GM18502 (cell line): ENCODE data around the gene PABPN1L.
"Not testable (repeated sequence)": the region's sequence is repeated elsewhere in the genome, so short reads cannot be mapped to it uniquely, and the experiment has no call there.

ENCODE experiments used
- ATAC-seq: cut with Tn5 transposase; IDR thresholded peaks from one replicate; pipeline ENCODE4 v1.9.1; 2021; ENCODE audit warnings: mild to moderate bottlenecking; ENCODE audit not compliant: unreplicated experiment, poor library complexity

PABPN1L gene

GRCh38 chr16:88835383-88835782 lies 31.1 kb downstream of the PABPN1L start:
- ATAC-seq = no peak

- no peak for ATAC-seq
Measured at GRCh38 chr16:88834670-88835069, 31.8 kb downstream of the PABPN1L start.

GRCh38 chr16:88833086-88833485 lies 33.4 kb downstream of the PABPN1L start:
- no peak for ATAC-seq

- ATAC-seq = no peak
Measured at GRCh38 chr16:88831838-88832237, 34.6 kb downstream of the PABPN1L start.

GRCh38 chr16:88830783-88831182 lies 35.7 kb downstream of the PABPN1L start:
- no peak for ATAC-seq

GRCh38 chr16:88830258-88830657 lies 36.2 kb downstream of the PABPN1L start:
- ATAC-seq = no peak

- no peak for ATAC-seq
Measured at GRCh38 chr16:88828711-88829110, 37.7 kb downstream of the PABPN1L start.

GRCh38 chr16:88827727-88828126 lies 38.7 kb downstream of the PABPN1L start:
- no peak for ATAC-seq

GRCh38 chr16:88826070-88826840 lies 40.2 kb downstream of the PABPN1L start:
- no peak for ATAC-seq

- no peak for ATAC-seq
Measured at GRCh38 chr16:88825146-88825545, 41.3 kb downstream of the PABPN1L start.

- ATAC-seq = no peak
Measured at GRCh38 chr16:88824256-88825077, 42.0 kb downstream of the PABPN1L start.

GRCh38 chr16:88823646-88824045 lies 42.8 kb downstream of the PABPN1L start:
- ATAC-seq = not testable (repeated sequence)

- no peak for ATAC-seq
Measured at GRCh38 chr16:88822281-88823040, 44.0 kb downstream of the PABPN1L start.

- no peak for ATAC-seq
Measured at GRCh38 chr16:88821168-88821850, 45.2 kb downstream of the PABPN1L start.

- ATAC-seq = no peak
Measured at GRCh38 chr16:88820385-88821025, 46.0 kb downstream of the PABPN1L start.

GRCh38 chr16:88819126-88819525 lies 47.3 kb downstream of the PABPN1L start:
- no peak for ATAC-seq

- no peak for ATAC-seq
Measured at GRCh38 chr16:88818575-88818874, 47.9 kb downstream of the PABPN1L start.

GRCh38 chr16:88817785-88818574 lies 48.5 kb downstream of the PABPN1L start:
- no peak for ATAC-seq
